ENCODE data around the gene ZBED5. TPM values are rescaled to one million over a fixed set of nuclear protein-coding genes. Genes with fewer than 3 reads are reported as not detected.

ZBED5 gene
- total and polyA plus RNA-seq, 9 of the 15 experiments (the other 6 are each of a cell fraction or from before 2014, with no cell fraction given), result 12.4 to 70.7 (median 26.8) TPM

GRCh38 chr11:10857709-10858438 lies at the start of gene ZBED5 (continued):
- TF ChIP-seq ATF4 (CRISPR knock-in tag; IDR thresholded peaks at IDR 0.05) (no peak), C11orf30 (IDR thresholded peaks at IDR 0.05; ENCODE audit: low read depth) (peak; percentile 84), LCOR (CRISPR knock-in tag; IDR thresholded peaks at IDR 0.05) (0 out of 2 replicates have a peak, but pooled peaks have one; percentile 28), KDM4B (IDR thresholded peaks at IDR 0.05; ENCODE audit: borderline replicate concordance in 2 of 2, low read depth in 1 of 2) (peak in 1 of 2 experiments; percentile 54; a peak in 1 of 4 replicates), MCM3 (IDR thresholded peaks at IDR 0.05) (no peak), TAF1 (IDR thresholded peaks at IDR 0.05; ENCODE audit: control insufficient read depth, extremely low read depth, insufficient read depth, low read length, severe bottlenecking) (peak; percentile 66), MAFK (IDR thresholded peaks at IDR 0.05; ENCODE audit: low read length) (peak; percentile 10), ZNF217 (CRISPR knock-in tag; IDR thresholded peaks at IDR 0.05) (no peak), MTA2 (IDR thresholded peaks at IDR 0.05; ENCODE audit: low read depth) (no peak), PURB (CRISPR knock-in tag; IDR thresholded peaks at IDR 0.05; ENCODE audit: low read depth) (no peak), SLC30A9 (CRISPR knock-in tag; IDR thresholded peaks at IDR 0.05) (no peak), PYGO2 (tag; IDR thresholded peaks at IDR 0.05) (no peak), CBFA2T3 (IDR thresholded peaks at IDR 0.05) (peak; percentile 89), ZNF143 (CRISPR knock-in tag; IDR thresholded peaks at IDR 0.05) (no peak), ZBED1 (IDR thresholded peaks at IDR 0.05) (no peak), SUPT5H (IDR thresholded peaks at IDR 0.05) (peak; percentile 81), SNIP1 (IDR thresholded peaks at IDR 0.05; ENCODE audit: low read depth) (no peak), HES1 (IDR thresholded peaks at IDR 0.05; ENCODE audit: low read depth) (no peak; the same call in 1 of the 2 replicates), CUX1 (CRISPR knock-in tag; IDR thresholded peaks at IDR 0.05) (no peak), TCFL5 (CRISPR knock-in tag; conservative IDR thresholded peaks at IDR 0.05) (no peak), ETS2 (tag; IDR thresholded peaks at IDR 0.05; ENCODE audit: borderline replicate concordance, poor library complexity, severe bottlenecking) (no peak)
